Heart left ventricle (tissue), 16 donors: ENCODE results near the gene PKN1. TPM values are rescaled to one million over a fixed set of nuclear protein-coding genes. Genes with fewer than 3 reads are reported as not detected.
A peak's percentile ranks its signal among the peaks of the same experiment; 100 is the strongest.
"Not testable (repeated sequence)": the region's sequence is repeated elsewhere in the genome, so short reads cannot be mapped to it uniquely, and the experiment has no call there.

Source experiments
- ATAC-seq, 4 donors: fragments of 200-7000 bp; cut with Tn5 transposase; one replicate each; pipeline ENCODE4 v1.9.1; 2020 to 2022; ENCODE audit warnings: moderate library complexity in 4 of 4, mild to moderate bottlenecking in 3 of 4, moderate number of reproducible peaks in 1 of 4
- DNase-seq, 5 donors: peaks; one replicate each; pipeline ENCODE4 v3.0.0-alpha.2; 2020
- H3K27ac ChIP-seq, 12 donors: fragments of 200-600 bp; sonication (generic) in 4 of 12; one replicate each; pipeline versions ENCODE4 v1.5.0 to v1.8.0; 2016 to 2022; ENCODE audit warnings: mild to moderate bottlenecking in 2 of 12
- H3K27me3 ChIP-seq, 9 donors: fragments of 200-600 bp; sonication (generic) in 2 of 9; one replicate each; pipeline versions ENCODE4 v1.5.1 to v1.8.0; 2016 to 2022; ENCODE audit warnings: mild to moderate bottlenecking in 3 of 9
- H3K36me3 ChIP-seq, 9 donors: fragments of 200-600 bp; sonication (generic) in 2 of 9; one replicate each; pipeline versions ENCODE4 v1.5.0 to v1.8.0; 2018 to 2022; ENCODE audit warnings: mild to moderate bottlenecking in 2 of 9
- H3K4me1 ChIP-seq, 12 donors: fragments of 200-600 bp; sonication (generic) in 4 of 12; one replicate each; pipeline versions ENCODE4 v1.5.0 to v1.8.0; 2016 to 2022; ENCODE audit warnings: mild to moderate bottlenecking in 3 of 12
- H3K4me3 ChIP-seq, 12 donors: fragments of 200-600 bp; sonication (generic) in 4 of 12; one replicate each; pipeline versions ENCODE4 v1.5.0 to v1.8.0; 2017 to 2022; ENCODE audit warnings: mild to moderate bottlenecking in 9 of 12, moderate library complexity in 4 of 12
- H3K9me3 ChIP-seq, 12 donors: fragments of 200-600 bp; sonication (generic) in 4 of 12; one replicate each; pipeline versions ENCODE4 v1.5.0 to v1.8.0; 2016 to 2022; ENCODE audit warnings: mild to moderate bottlenecking in 1 of 12
- POLR2A ChIP-seq, 2 donors: fragments of 450-650 bp; IDR thresholded peaks; one replicate each; pipeline ENCODE4 v1.6.1; 2017; ENCODE audit warnings: antibody characterized with exemption in 2 of 2, mild to moderate bottlenecking in 2 of 2, moderate library complexity in 2 of 2
- WGBS, 4 donors: extraction: QIAGEN DNeasy Blood & Tissue Kit in 2 of 4; methylation state at CpG; one replicate each; pipeline versions ENCODE4 v1.1.5 to v1.1.7; 2013 to 2018; 5-methylcytosine and 5-hydroxymethylcytosine counted together
- intact Hi-C, 10 donors: fragments of 100-400 bp; cut with DNase I; formaldehyde crosslinking; loops; one replicate each; pipeline versions ENCODE4 v1.11.1 to v1.14.2; 2022
- polyA plus RNA-seq, 2 donors: library from polyadenylated mRNA; stranded (reverse); fragments of 200-250 nt; gene quantifications; one replicate each; pipeline ENCODE4 v1.2.3, GENCODE V29; 2013
- total RNA-seq, 9 donors: library from RNA; depleted of rRNA in 2 of 9; stranded (reverse); fragments of >200 nt in 2 of 9; fragmentation: NEBNext Ultra II Directional in 3 of 9; extraction: Animal tissue kit (Norgen Biotek cat#: 25700) in 3 of 9; gene quantifications; one replicate each; pipeline versions ENCODE4 v1.1.0 to v1.2.4, GENCODE V29; 2016 to 2023
- TF ChIP-seq, protein P1 (sequence below), 12 donors: fragments of 200-600 bp; sonication (generic) in 4 of 12; IDR thresholded peaks; one replicate each; pipeline versions ENCODE4 v1.5.0 to v1.8.0; 2018 to 2022; ENCODE audit warnings: antibody characterized with exemption in 12 of 12, mild to moderate bottlenecking in 5 of 12
- donor health status: ischemic (EF 13 %, LVEDD 7.1; RV severe dilation, severe dysfunction).
- donor health status: healthy with polysubstance abuse.
- donor health status: DM: no; HTN: yes; CAD: no.
- donor health status: DM: no; HTN: no; CAD: no.
- donor health status: ischemic (EF 25% LVEDD 6.9; RV normal size, moderate dysfunction).
- donor health status: ischemic (EF 25% LVEDD 5.7; RV mildly dilated, moderate dysfunction).
- donor health status: healthy.
- donor health status: DM: yes; HTN: yes; CAD: no.
- donor health status: ischemic (EF 35%, LVEDD 5.7; RV mildly dilated, moderate dysfunction).
- donor health status: nonischemic (EF 11% LVEDD 7.7; RV severe dilation, severe dysfunction).
- donor health status: DM: yes; HTN: yes; CAD: no.
- donor health status: PGD.
- donor health status: ischemic (EF 29% LVEDD 5.4; RV normal size, mild dysfunction).
- donor health status: nonischemic (EF 23%, LVEDD 6.1; RV moderate dilation, normal function).

PKN1 gene
- total and polyA plus RNA-seq, 11 donors = 109 to 206 (median 131) TPM

GRCh38 chr19:14446336-14447036 is 13.4 kb downstream of the PKN1 start:
- intact Hi-C loops = no loop called here
- DNase-seq = no peak
- peaks cover 15 to 100% (median 99%) of the 10 kb centered on the region in 9 donors for H3K36me3 ChIP-seq
- no peaks in the 10 kb centered on the region for H3K9me3 ChIP-seq
- no peaks in the 10 kb centered on the region for H3K27me3 ChIP-seq
- H3K4me3 ChIP-seq = no peak overlapping the region
- H3K27ac ChIP-seq = no peak overlapping the region
- TF ChIP-seq, protein P1, sequence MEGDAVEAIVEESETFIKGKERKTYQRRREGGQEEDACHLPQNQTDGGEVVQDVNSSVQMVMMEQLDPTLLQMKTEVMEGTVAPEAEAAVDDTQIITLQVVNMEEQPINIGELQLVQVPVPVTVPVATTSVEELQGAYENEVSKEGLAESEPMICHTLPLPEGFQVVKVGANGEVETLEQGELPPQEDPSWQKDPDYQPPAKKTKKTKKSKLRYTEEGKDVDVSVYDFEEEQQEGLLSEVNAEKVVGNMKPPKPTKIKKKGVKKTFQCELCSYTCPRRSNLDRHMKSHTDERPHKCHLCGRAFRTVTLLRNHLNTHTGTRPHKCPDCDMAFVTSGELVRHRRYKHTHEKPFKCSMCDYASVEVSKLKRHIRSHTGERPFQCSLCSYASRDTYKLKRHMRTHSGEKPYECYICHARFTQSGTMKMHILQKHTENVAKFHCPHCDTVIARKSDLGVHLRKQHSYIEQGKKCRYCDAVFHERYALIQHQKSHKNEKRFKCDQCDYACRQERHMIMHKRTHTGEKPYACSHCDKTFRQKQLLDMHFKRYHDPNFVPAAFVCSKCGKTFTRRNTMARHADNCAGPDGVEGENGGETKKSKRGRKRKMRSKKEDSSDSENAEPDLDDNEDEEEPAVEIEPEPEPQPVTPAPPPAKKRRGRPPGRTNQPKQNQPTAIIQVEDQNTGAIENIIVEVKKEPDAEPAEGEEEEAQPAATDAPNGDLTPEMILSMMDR (IDR thresholded peaks at IDR 0.05) = no peak
- TF ChIP-seq POLR2A (IDR thresholded peaks at IDR 0.05) = no peak
- 96 to 98% (median 97%) methylated on average over 8 to 10 of the region's 10 CpGs for WGBS, 4 donors
- no peak for ATAC-seq
- peaks cover 0 to 2% (median 0%) of the 10 kb centered on the region in 12 donors for H3K4me1 ChIP-seq

GRCh38 chr19:14449321-14449720 is 16.2 kb downstream of the PKN1 start:
- DNase-seq (no peak), ATAC-seq (no peak)
- no peaks in the 10 kb centered on the region for H3K27me3 ChIP-seq
- no peak overlapping the region for H3K4me3 ChIP-seq
- no peaks in the 10 kb centered on the region for H3K4me1 ChIP-seq
- no peak overlapping the region for H3K27ac ChIP-seq
- H3K36me3 ChIP-seq = peaks cover 8 to 100% (median 97%) of the 10 kb centered on the region in 9 donors
- 91 to 94% (median 93%) methylated on average over 6 of the region's 6 CpGs for WGBS, 4 donors
- no peaks in the 10 kb centered on the region for H3K9me3 ChIP-seq
- intact Hi-C loops = no loop called here
- TF ChIP-seq, protein P1 (IDR thresholded peaks at IDR 0.05) = no peak
- TF ChIP-seq POLR2A (IDR thresholded peaks at IDR 0.05) = no peak

GRCh38 chr19:14450168-14450874 is 17.2 kb downstream of the PKN1 start:
- WGBS, 4 donors = 83 to 86% (median 85%) methylated on average over 28 to 30 of the region's 30 CpGs
- ATAC-seq = peak; percentile 44 to 63 (median 50)

GRCh38 chr19:14450876-14451275 is 17.8 kb downstream of the PKN1 start:
- Histone ChIP-seq H3K9me3 (no peaks in the 10 kb centered on the region), H3K4me3 (no peak overlapping the region), H3K36me3 (peaks cover 5 to 100% (median 98%) of the 10 kb centered on the region in 9 donors), H3K27me3 (no peaks in the 10 kb centered on the region), H3K27ac (no peak overlapping the region), H3K4me1 (no peaks in the 10 kb centered on the region)
- WGBS, 4 donors = 96 to 99% (median 97%) methylated on average over 19 of the region's 19 CpGs
- intact Hi-C loops = no loop called here
- TF ChIP-seq, protein P1 (IDR thresholded peaks at IDR 0.05) = no peak
- TF ChIP-seq POLR2A (IDR thresholded peaks at IDR 0.05) = no peak
- no peak for DNase-seq
- no peak for ATAC-seq

More at GRCh38 chr19:14450168-14450874, 17.2 kb downstream of the PKN1 start:
- TF ChIP-seq, protein P1 (IDR thresholded peaks at IDR 0.05) = no peak
- TF ChIP-seq POLR2A (IDR thresholded peaks at IDR 0.05) = no peak
- peak in 2 of 5 donors; percentile 15 to 40 for DNase-seq
- Histone ChIP-seq H3K27me3 (no peaks in the 10 kb centered on the region), H3K27ac (no peak overlapping the region), H3K9me3 (no peaks in the 10 kb centered on the region), H3K36me3 (peaks cover 5 to 100% (median 97%) of the 10 kb centered on the region in 9 donors), H3K4me1 (no peaks in the 10 kb centered on the region), H3K4me3 (no peak overlapping the region)
- intact Hi-C loops = no loop called here

- H3K4me1 ChIP-seq, intact Hi-C loops, H3K9me3 ChIP-seq, DNase-seq, H3K27ac ChIP-seq, ATAC-seq, H3K27me3 ChIP-seq, H3K4me3 ChIP-seq: not testable (repeated sequence)
- 97 to 100% (median 98%) methylated on average over 3 of the region's 3 CpGs for WGBS, 4 donors
- H3K36me3 ChIP-seq = peaks cover 0 to 100% (median 91%) of the 10 kb centered on the region in 9 donors
Measured at GRCh38 chr19:14452303-14452702, 19.2 kb downstream of the PKN1 start.
